Left ventricle myocardium inferior (tissue), 1 donor: ENCODE measurements around the gene ARHGDIA. TPM values are rescaled to one million over a fixed set of nuclear protein-coding genes. Genes with fewer than 3 reads are reported as not detected.
A peak's percentile ranks its signal among the peaks of the same experiment; 100 is the strongest.

Source experiments
- DNase-seq: peaks from one replicate; pipeline ENCODE4 v3.0.0-alpha.2; 2020
- H3K27ac ChIP-seq: fragments of 200-600 bp; replicated peaks from 2 replicates; pipeline ENCODE4 v1.8.0; 2021
- H3K27me3 ChIP-seq: fragments of 200-600 bp; 2 replicates; pipeline ENCODE4 v1.8.0; 2021; ENCODE audit warnings: low read depth
- H3K36me3 ChIP-seq: fragments of 200-600 bp; 2 replicates; pipeline ENCODE4 v1.8.0; 2021
- H3K4me1 ChIP-seq: fragments of 200-600 bp; 2 replicates; pipeline ENCODE4 v1.8.0; 2021
- H3K4me3 ChIP-seq: fragments of 200-600 bp; 2 replicates; pipeline ENCODE4 v1.8.0; 2021; ENCODE audit warnings: mild to moderate bottlenecking, moderate library complexity
- H3K9me3 ChIP-seq: fragments of 200-600 bp; replicated peaks from 2 replicates; pipeline ENCODE4 v1.8.0; 2021
- CTCF ChIP-seq: fragments of 200-600 bp; IDR thresholded peaks from 2 replicates; pipeline ENCODE4 v1.8.0; 2021; ENCODE audit warnings: antibody characterized with exemption, mild to moderate bottlenecking, borderline replicate concordance
- intact Hi-C: fragments of 100-400 bp; cut with micrococcal nuclease; formaldehyde crosslinking; loops from one replicate; pipeline ENCODE4 v1.11.0; 2022
- total RNA-seq: library from RNA; stranded (reverse); fragmentation: NEBNext Ultra II Directional; extraction: Animal tissue kit (Norgen Biotek cat#: 25700); gene quantifications from one replicate; pipeline ENCODE4 v1.2.1, GENCODE V29; 2021
- donor health status: DM: no; HTN: yes; CAD: no; lungs with severe emphysema.

ARHGDIA gene
- total RNA-seq, 1 donor from 2014 or later, result 95.1 TPM

GRCh38 chr17:81828656-81829055, 42.5 kb downstream of the ARHGDIA start:
- H3K27me3 ChIP-seq, result no peaks in the 10 kb centered on the region
- H3K27ac ChIP-seq, result no peak overlapping the region
- H3K9me3 ChIP-seq, result no peaks in the 10 kb centered on the region
- no peak for DNase-seq
- no peak for TF ChIP-seq CTCF
- no peak overlapping the region for H3K4me3 ChIP-seq
- H3K36me3 ChIP-seq, result peaks cover 8% of the 10 kb centered on the region
- peaks cover 50% of the 10 kb centered on the region for H3K4me1 ChIP-seq
- intact Hi-C loops, result no loop called here

GRCh38 chr17:81825841-81826466, 45.2 kb downstream of the ARHGDIA start:
- Histone ChIP-seq H3K27me3 (no peaks in the 10 kb centered on the region), H3K36me3 (peaks cover 10% of the 10 kb centered on the region), H3K9me3 (no peaks in the 10 kb centered on the region), H3K4me3 (no peak overlapping the region), H3K4me1 (peaks cover 47% of the 10 kb centered on the region), H3K27ac (no peak overlapping the region)
- TF ChIP-seq CTCF, result no peak
- DNase-seq, result no peak
- intact Hi-C loops, result no loop called here

GRCh38 chr17:81824595-81824994, 46.5 kb downstream of the ARHGDIA start:
- intact Hi-C loops, result no loop called here
- TF ChIP-seq CTCF, result no peak
- Histone ChIP-seq H3K4me1 (peaks cover 44% of the 10 kb centered on the region), H3K27ac (no peak overlapping the region), H3K4me3 (no peak overlapping the region), H3K27me3 (no peaks in the 10 kb centered on the region), H3K36me3 (peaks cover 10% of the 10 kb centered on the region), H3K9me3 (no peaks in the 10 kb centered on the region)
- no peak for DNase-seq

DNA sequence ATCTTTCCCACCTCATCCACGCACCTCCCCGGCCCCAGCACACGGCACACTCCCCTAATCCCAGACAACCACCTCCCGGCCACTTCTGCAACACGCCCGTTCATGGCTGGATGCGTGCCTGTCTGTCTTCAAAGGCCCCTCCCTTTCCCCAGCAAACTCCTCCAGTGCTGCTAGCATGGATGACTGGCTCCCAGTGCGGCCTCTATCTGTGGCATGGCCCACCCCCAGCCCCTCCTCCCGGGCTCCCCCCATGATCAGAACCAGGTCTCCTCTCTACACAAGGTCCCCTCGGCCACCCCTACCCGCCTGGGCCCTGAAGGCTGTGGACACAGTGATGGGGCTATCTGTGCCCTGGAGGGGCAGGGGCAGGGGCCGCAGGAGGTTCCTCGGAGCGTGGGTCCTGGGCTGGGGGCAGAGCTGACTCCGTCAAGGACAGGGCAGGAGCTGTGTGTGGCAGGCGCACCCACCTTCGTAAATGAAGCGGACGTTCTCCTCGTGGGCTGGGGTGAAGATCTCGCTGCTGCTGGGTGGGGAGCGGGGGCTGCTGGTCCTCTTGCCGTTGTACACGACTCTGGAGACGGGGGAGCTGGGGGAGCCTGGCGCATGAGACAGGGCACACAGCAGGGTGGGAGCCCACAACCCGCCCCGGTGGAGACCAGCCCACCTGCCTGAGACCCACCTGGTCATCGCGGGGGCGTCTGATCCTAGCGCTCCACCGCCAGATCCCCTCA, 47.2 kb downstream of the ARHGDIA start:
- H3K27me3 ChIP-seq, result no peaks in the 10 kb centered on the region
- H3K36me3 ChIP-seq, result peaks cover 10% of the 10 kb centered on the region
- no peak overlapping the region for H3K27ac ChIP-seq
- H3K9me3 ChIP-seq, result no peaks in the 10 kb centered on the region
- DNase-seq, result no peak
- H3K4me3 ChIP-seq, result no peak overlapping the region
- intact Hi-C loops, result no loop called here
- no peak for TF ChIP-seq CTCF
- peaks cover 40% of the 10 kb centered on the region for H3K4me1 ChIP-seq

DNA sequence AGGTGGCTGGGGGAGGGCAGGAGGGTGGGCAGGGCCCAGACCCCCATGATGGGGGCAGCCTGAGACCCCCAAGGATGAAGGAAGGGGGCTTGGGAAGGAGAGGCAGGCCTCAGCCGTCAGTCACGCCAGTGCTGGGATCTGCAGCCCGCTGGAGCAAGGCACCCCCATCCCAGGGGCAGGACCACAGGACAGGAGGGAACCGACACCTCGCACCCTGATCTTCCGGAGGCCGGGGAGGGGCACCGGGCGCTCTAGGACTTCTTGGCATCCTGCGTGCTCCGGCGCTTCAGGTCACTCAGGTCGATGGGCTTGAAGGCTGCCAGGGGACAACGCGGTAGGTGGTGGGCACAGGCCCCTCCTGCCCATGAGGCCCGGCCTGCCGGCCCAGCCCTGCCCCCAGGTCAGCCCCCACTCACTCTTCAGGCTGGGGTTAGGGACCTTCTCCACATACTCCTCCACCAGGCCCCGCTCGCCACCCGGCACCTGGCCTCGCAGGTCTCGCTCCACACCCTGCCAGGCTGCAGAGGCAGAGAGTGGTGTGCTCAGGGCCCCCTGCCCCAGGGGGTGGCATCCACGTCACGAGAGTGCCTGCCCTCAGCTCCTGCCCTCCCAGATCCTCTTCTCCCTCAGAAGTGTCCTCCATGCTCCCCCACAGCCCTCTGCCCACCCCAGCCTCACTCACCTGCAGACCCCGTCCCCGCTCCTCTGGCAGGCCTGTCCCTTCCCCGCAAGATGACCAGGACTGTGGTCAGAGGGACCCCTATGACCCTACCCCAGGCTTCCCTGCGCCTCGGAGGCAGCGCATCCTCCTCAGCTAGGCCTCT, 47.9 kb downstream of the ARHGDIA start:
- Histone ChIP-seq H3K36me3 (peaks cover 10% of the 10 kb centered on the region), H3K27me3 (no peaks in the 10 kb centered on the region), H3K4me1 (peaks cover 32% of the 10 kb centered on the region), H3K4me3 (no peak overlapping the region), H3K9me3 (no peaks in the 10 kb centered on the region), H3K27ac (peak overlapping the region; percentile 93)
- no peak for TF ChIP-seq CTCF
- DNase-seq, result no peak
- intact Hi-C loops, result no loop called here
